HUES48 (cell line): ENCODE data around the gene MYL6.

ENCODE experiments used
- H3K27ac ChIP-seq: one replicate; pipeline ENCODE4 v1.7.0; 2013; ENCODE audit warnings: low read depth, low read length, inconsistent platforms
- H3K27me3 ChIP-seq: 2 replicates; pipeline ENCODE4 v1.6.1; 2013; ENCODE audit warnings: mild to moderate bottlenecking, low read length; ENCODE audit not compliant: control insufficient read depth, insufficient read depth
- H3K36me3 ChIP-seq: 2 replicates; pipeline ENCODE4 v1.6.1; 2013; ENCODE audit warnings: low read length; ENCODE audit not compliant: control insufficient read depth, insufficient read depth
- H3K4me1 ChIP-seq: 2 replicates; pipeline ENCODE4 v1.6.1; 2013; ENCODE audit warnings: mild to moderate bottlenecking, low read length; ENCODE audit not compliant: control insufficient read depth, insufficient read depth
- H3K4me3 ChIP-seq: 2 replicates; pipeline ENCODE4 v1.5.1; 2013; ENCODE audit warnings: mild to moderate bottlenecking, low read depth, low read length
- H3K9ac ChIP-seq: 2 replicates; pipeline ENCODE4 v1.6.1; 2013; ENCODE audit warnings: mild to moderate bottlenecking, low read depth, low read length, moderate library complexity
- H3K9me3 ChIP-seq: 2 replicates; pipeline ENCODE4 v1.6.1; 2013; ENCODE audit warnings: low read length; ENCODE audit not compliant: control insufficient read depth, insufficient read depth

MYL6 gene

DNA sequence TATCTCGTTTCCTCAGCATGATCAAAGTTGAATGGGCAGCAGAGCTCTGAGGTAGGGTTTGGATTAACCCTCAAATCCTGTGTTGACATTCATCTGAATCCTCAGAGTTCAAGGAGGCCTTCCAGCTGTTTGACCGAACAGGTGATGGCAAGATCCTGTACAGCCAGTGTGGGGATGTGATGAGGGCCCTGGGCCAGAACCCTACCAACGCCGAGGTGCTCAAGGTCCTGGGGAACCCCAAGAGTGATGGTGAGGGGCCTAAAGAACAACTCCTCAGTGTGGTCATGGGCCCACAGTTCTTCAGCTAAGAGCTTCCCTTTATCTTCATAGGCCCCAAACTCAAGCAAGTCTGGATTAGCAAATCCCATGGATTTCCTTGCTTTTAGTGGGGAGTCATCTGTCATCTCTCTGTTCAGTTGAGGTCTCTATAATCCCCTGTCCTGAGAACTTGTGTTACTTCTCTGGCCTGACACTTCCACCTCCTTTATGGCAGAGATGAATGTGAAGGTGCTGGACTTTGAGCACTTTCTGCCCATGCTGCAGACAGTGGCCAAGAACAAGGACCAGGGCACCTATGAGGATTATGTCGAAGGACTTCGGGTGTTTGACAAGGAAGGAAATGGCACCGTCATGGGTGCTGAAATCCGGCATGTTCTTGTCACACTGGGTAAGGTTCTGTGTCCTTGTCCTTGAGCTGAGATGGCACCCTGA, 1.5 kb downstream of the MYL6 start:
- no peaks in the 10 kb centered on the region for H3K27me3 ChIP-seq
- peaks cover 36% of the 10 kb centered on the region for H3K4me1 ChIP-seq
- H3K9ac ChIP-seq: peak overlapping the region; percentile 95
- H3K9me3 ChIP-seq: no peaks in the 10 kb centered on the region
- peak overlapping the region; percentile 89 for H3K4me3 ChIP-seq
- peaks cover 69% of the 10 kb centered on the region for H3K36me3 ChIP-seq
- H3K27ac ChIP-seq: peak overlapping the region; percentile 94

DNA sequence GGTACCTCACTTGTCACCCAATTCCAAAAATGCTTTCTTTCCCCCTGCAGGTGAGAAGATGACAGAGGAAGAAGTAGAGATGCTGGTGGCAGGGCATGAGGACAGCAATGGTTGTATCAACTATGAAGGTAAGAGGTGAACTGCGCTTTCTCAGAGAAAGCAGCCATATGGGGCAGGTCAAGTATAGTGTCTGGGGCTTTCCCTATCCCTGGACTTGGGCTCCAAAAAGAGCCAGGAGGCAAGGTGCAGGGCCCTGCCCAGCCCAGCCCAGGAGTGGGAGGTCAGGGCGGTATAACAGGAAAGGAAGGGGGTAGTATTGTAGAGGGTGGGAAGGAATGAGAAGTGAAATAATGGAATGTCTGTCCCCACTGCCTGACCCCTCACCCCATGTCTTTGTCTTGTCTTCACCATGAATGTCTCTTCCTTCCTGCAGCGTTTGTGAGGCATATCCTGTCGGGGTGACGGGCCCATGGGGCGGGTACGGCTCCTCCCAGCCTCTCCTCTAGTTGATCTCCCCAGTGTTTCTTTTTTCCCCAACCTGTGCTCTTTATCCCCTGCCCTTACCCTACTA, 2.1 kb downstream of the MYL6 start:
- Histone ChIP-seq H3K4me3 (peak overlapping the region; percentile 89), H3K4me1 (peaks cover 36% of the 10 kb centered on the region), H3K27ac (peak overlapping the region; percentile 94), H3K27me3 (no peaks in the 10 kb centered on the region), H3K9me3 (no peaks in the 10 kb centered on the region), H3K9ac (peak overlapping the region; percentile 95), H3K36me3 (peaks cover 69% of the 10 kb centered on the region)

DNA sequence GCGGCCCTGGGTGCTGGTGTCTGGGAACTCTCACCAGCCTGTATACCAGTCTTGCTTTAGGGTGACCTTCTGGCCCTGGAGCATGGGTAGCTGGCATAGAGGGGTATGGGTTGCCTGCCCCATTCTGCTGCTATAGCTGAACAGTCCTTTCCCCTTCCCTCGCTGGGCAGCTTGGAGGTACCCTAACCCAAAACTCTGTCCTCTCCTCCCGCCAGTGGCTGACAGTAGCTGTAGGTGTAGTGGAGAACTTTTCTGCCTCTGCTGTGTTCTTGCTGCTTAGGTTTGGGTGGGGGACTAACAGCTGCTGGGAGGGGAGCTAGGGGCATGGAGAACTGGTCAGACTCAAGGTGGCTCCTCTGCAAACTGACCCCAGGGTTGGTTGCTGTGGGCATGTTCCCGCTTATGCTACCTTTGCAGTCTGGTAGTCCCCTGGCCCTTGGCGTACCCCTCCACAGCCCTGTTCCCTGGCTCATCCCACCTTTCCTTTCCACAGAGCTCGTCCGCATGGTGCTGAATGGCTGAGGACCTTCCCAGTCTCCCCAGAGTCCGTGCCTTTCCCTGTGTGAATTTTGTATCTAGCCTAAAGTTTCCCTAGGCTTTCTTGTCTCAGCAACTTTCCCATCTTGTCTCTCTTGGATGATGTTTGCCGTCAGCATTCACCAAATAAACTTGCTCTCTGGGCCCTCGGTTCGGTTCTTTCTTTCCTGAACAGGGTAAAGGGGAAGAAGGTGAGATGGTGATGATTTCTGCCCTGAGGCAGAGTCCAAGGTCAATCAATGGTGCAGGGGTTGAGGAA, 2.9 kb downstream of the MYL6 start:
- H3K4me3 ChIP-seq: peak overlapping the region; percentile 89; the same call in 1 of the 2 replicates
- H3K27ac ChIP-seq: peak overlapping the region; percentile 94

DNA sequence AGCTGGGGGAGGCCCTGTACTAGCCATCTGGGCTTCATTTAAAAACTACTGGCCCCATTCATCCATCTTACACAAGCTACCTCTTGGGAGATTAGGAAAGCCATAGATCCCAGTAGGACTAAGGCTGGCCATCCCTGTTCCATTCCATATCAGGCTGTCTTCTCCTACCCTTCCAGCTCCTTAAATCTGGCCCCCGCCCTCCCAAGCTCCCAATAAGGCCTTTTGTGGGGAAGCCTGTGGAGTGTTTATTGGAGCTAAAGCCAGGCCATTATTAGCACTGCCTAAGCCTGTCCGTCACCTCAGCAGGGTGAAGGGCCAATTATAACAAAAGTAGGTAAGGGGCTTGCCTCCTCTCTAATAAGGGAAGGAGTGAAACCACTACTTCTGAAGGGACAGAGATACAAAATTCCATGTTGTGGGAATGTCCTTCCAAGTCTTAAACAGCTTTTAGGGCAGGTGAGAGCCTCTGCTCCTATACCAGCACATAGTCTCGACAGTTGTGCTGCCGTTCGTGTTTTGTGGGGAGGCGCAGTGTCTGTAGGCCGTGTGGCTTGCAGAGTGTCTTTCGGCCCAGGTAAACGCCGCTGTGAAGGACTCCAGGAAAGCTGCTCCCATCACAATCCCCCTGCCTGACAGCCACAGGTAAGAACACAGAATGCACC, 3.7 kb downstream of the MYL6 start:
- Histone ChIP-seq H3K4me3 (no peak overlapping the region), H3K27ac (peak overlapping the region; percentile 72), H3K9ac (no peak overlapping the region), H3K9me3 (no peaks in the 10 kb centered on the region), H3K4me1 (peaks cover 36% of the 10 kb centered on the region), H3K27me3 (no peaks in the 10 kb centered on the region), H3K36me3 (peaks cover 75% of the 10 kb centered on the region)

More for the DNA sequence above, 2.9 kb downstream of the MYL6 start:
- H3K9ac ChIP-seq: 0 out of 2 replicates have a peak overlapping the region, but pooled peaks have one; percentile 95
- no peaks in the 10 kb centered on the region for H3K9me3 ChIP-seq
- peaks cover 70% of the 10 kb centered on the region for H3K36me3 ChIP-seq
- H3K27me3 ChIP-seq: no peaks in the 10 kb centered on the region
- peaks cover 36% of the 10 kb centered on the region for H3K4me1 ChIP-seq

DNA sequence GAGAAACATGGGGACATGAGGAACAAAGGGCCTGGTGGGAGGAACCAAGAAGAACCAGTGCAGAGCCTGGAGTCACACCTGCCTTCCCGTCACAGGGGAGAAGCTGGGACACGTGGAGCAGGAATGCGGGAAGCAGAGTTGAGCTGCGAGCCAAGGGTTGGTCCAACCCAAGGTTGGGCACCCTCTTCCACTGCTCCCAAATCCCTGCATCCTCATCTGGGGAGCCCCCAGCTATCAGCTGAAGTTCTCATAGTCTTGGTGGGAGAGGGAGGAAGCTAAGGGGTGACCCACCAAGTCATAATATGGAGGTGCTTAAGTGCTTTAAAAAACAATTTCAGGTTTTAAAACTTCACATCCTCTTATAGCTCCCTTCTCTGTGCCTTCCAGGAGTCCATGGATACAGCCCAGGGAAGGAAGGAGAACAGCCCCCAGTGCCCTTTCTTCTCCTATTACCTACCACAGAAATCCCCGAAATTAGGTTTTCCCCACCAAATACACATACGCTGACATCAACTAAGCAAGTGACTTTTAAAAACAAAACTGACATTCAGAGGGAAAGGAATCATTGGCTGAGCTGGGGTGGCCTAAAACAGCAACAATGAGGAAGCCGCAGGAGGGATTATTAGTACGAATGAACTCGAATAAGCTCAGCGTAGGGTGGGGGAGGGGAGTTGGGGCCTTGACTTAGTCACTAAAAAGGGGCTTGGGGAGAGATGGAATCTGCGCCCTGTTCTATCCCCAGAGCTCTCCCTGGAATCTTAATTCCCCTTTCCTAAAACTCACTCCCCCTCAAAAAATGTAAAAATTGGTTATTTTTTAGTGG, 4.5 kb downstream of the MYL6 start:
- H3K27ac ChIP-seq: peak overlapping the region; percentile 78
- H3K9ac ChIP-seq: no peak overlapping the region
- H3K4me1 ChIP-seq: peaks cover 36% of the 10 kb centered on the region
- H3K4me3 ChIP-seq: no peak overlapping the region
- no peaks in the 10 kb centered on the region for H3K9me3 ChIP-seq
- no peaks in the 10 kb centered on the region for H3K27me3 ChIP-seq
- H3K36me3 ChIP-seq: peaks cover 83% of the 10 kb centered on the region

DNA sequence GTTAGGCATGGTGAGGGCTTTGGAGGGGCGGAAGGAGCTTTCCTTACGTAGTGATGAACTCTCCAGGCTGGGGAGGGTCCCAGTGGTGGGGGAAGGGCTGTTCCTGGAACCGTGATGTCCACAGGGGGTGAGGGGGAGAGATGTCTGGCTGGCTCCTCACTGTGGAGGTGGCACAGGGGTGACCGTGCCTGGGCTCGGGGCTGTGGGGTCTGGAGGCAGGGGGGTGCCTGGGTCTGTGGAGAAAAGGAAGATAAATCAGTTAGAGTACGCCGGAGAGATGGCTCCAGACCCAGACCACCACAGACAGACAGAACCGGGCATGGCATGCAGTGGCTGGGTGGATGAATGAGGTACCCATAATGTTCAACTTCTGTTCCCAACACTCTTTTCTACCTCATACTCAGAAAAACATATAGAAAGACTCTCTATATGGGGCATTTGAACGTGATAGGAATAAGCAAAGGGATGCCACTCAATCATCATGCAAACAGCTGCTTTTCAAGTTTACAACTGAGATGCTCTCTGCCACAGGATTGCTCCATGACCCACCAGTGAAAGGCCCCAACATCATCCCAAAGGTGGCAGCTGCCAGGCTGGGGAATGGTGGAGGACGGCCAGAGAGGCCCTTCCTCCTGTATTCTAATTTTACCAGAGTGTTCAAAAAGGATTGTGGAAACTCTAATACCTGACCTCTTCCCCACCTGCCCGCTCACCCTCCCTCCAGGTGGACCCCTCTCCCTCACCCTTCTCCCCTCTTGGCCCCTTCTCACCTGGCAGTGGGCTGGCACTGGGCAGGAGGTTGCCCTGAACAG, 5.6 kb downstream of the MYL6 start:
- Histone ChIP-seq H3K27me3 (no peaks in the 10 kb centered on the region), H3K4me3 (no peak overlapping the region), H3K9ac (no peak overlapping the region), H3K9me3 (no peaks in the 10 kb centered on the region), H3K36me3 (peaks cover 93% of the 10 kb centered on the region), H3K27ac (peak overlapping the region; percentile 16), H3K4me1 (peaks cover 36% of the 10 kb centered on the region)

DNA sequence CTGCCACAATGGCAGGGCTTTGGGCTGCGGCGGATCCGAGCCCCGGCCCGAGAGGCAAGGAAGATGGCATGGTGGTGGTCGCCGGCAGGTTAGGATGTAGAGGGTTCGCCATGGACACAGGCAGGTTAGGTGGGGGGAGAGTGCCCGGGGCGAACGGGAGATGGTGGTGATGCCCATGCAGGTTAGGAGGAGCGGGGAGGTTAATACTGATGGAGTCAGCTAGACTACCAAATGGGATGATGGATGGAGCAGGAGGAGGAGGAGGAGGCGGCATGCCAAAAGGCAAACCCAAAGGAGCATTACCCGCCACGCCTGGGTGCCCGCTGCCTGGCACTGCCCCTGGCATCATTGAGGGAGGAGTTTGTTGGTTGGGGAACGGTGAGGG, 6.2 kb downstream of the MYL6 start:
- H3K9ac ChIP-seq: no peak overlapping the region
- H3K36me3 ChIP-seq: peaks cover 97% of the 10 kb centered on the region
- no peaks in the 10 kb centered on the region for H3K9me3 ChIP-seq
- no peak overlapping the region for H3K27ac ChIP-seq
- H3K27me3 ChIP-seq: no peaks in the 10 kb centered on the region
- peaks cover 34% of the 10 kb centered on the region for H3K4me1 ChIP-seq
- H3K4me3 ChIP-seq: no peak overlapping the region

DNA sequence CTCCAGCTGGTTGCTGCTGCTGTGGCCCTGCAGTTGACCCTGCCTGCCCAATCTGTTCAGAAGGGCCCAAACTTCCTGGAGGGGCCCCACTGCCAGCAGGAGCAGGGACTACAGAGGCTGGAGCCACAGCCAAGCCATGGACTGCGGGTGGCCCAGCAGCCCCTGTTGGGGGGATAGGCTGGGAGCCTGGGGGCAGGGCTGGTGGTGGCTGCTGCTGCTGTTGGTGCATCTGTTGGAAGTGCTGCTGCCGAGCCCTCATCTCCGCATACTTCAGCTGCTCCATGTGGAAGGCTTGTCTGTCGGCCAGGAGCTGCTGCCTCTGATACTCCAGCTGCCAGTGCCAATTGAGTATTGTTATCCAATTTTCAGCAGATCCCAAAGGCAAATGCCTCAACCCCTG, 7.2 kb downstream of the MYL6 start:
- Histone ChIP-seq H3K9ac (no peak overlapping the region), H3K4me3 (no peak overlapping the region), H3K27me3 (no peaks in the 10 kb centered on the region), H3K27ac (no peak overlapping the region), H3K4me1 (peaks cover 23% of the 10 kb centered on the region), H3K36me3 (peaks cover 97% of the 10 kb centered on the region), H3K9me3 (no peaks in the 10 kb centered on the region)

DNA sequence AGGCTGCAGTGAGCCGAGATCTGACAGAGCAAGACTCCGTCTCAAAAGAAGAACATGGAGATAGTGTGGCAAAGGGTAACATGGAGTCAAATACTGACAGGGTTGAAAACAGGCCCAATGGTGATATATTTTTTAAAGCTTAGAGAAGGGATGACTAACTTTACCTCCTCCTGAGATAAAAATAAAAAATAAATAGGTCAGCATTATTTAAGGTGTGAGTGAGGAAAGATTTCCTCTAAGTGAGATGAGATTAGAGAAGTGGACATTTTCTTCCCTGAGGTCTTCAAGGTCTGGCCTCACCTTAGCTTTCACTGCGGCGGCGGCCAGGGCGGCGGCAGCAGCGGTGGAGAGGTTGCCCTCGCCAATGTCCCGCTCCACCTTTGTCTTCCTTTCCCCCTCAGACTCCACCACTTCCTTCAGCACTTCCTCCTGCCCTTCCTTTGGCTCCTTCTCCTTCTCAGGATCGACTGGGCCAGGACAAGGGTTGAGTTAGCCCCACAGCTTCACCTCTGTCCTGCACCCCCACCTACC, 11.1 kb downstream of the MYL6 start:
- no peak overlapping the region for H3K4me3 ChIP-seq
- no peaks in the 10 kb centered on the region for H3K4me1 ChIP-seq
- peaks cover 97% of the 10 kb centered on the region for H3K36me3 ChIP-seq
- no peaks in the 10 kb centered on the region for H3K9me3 ChIP-seq
- no peak overlapping the region for H3K9ac ChIP-seq
- no peaks in the 10 kb centered on the region for H3K27me3 ChIP-seq
- H3K27ac ChIP-seq: no peak overlapping the region
